Measurements from ENCODE around the gene LIN37.

- TF ChIP-seq, protein P1, sequence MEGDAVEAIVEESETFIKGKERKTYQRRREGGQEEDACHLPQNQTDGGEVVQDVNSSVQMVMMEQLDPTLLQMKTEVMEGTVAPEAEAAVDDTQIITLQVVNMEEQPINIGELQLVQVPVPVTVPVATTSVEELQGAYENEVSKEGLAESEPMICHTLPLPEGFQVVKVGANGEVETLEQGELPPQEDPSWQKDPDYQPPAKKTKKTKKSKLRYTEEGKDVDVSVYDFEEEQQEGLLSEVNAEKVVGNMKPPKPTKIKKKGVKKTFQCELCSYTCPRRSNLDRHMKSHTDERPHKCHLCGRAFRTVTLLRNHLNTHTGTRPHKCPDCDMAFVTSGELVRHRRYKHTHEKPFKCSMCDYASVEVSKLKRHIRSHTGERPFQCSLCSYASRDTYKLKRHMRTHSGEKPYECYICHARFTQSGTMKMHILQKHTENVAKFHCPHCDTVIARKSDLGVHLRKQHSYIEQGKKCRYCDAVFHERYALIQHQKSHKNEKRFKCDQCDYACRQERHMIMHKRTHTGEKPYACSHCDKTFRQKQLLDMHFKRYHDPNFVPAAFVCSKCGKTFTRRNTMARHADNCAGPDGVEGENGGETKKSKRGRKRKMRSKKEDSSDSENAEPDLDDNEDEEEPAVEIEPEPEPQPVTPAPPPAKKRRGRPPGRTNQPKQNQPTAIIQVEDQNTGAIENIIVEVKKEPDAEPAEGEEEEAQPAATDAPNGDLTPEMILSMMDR (IDR thresholded peaks at IDR 0.05), result no peak
- no peak for TF ChIP-seq POLR2A (IDR thresholded peaks at IDR 0.05)
These were observed 6.8 kb downstream of the LIN37 start for GRCh38 chr19:35755131-35755549.
